ENCODE data around the gene IBSP.

Gene IBSP

GRCh38 chr4:87799301-87800113 lies at the start of gene IBSP:
Gene IBSP (plus strand): TSS chr4:87799554. CDS start chr4:87802362, 2,808 bp downstream.
- DNase-seq (ENCODE audit: low read depth): no peak

- DNase-seq (ENCODE audit: low read depth): no peak
Observed at GRCh38 chr4:87749883-87750282, 49.5 kb upstream of the IBSP start.

- no peak for DNase-seq (ENCODE audit: low read depth)
Observed at GRCh38 chr4:87758270-87758669, 41.1 kb upstream of the IBSP start.

GRCh38 chr4:87762311-87762710 lies 37.0 kb upstream of the IBSP start:
- DNase-seq (ENCODE audit: low read depth): no peak

- DNase-seq (ENCODE audit: low read depth): no peak
Observed at GRCh38 chr4:87781569-87781968, 17.8 kb upstream of the IBSP start.

GRCh38 chr4:87783781-87784180 lies 15.6 kb upstream of the IBSP start:
- DNase-seq (ENCODE audit: low read depth): no peak

- DNase-seq (ENCODE audit: low read depth): no peak
Observed at GRCh38 chr4:87785731-87786509, 13.4 kb upstream of the IBSP start.

GRCh38 chr4:87802858-87803257 lies 3.5 kb downstream of the IBSP start:
- DNase-seq (ENCODE audit: low read depth): no peak

GRCh38 chr4:87803421-87803820 lies 4.1 kb downstream of the IBSP start:
- DNase-seq (ENCODE audit: low read depth): no peak

- DNase-seq (ENCODE audit: low read depth): no peak
Observed at GRCh38 chr4:87804871-87805270, 5.5 kb downstream of the IBSP start.

- no peak for DNase-seq (ENCODE audit: low read depth)
Observed at GRCh38 chr4:87805971-87806370, 6.6 kb downstream of the IBSP start.

GRCh38 chr4:87806520-87806919 lies 7.2 kb downstream of the IBSP start:
- DNase-seq (ENCODE audit: low read depth): no peak

- no peak for DNase-seq (ENCODE audit: low read depth)
Observed at GRCh38 chr4:87807402-87807801, 8.0 kb downstream of the IBSP start.

- DNase-seq (ENCODE audit: low read depth): no peak
Observed at GRCh38 chr4:87811977-87812376, 12.6 kb downstream of the IBSP start.

- no peak for DNase-seq (ENCODE audit: low read depth)
Observed at GRCh38 chr4:87819281-87819919, 20.0 kb downstream of the IBSP start.

GRCh38 chr4:87823200-87823599 lies 23.8 kb downstream of the IBSP start:
- no peak for DNase-seq (ENCODE audit: low read depth)

GRCh38 chr4:87823724-87824123 lies 24.4 kb downstream of the IBSP start:
- no peak for DNase-seq (ENCODE audit: low read depth)

GRCh38 chr4:87824352-87824751 lies 25.0 kb downstream of the IBSP start:
- DNase-seq (ENCODE audit: low read depth): no peak

GRCh38 chr4:87832669-87833068 lies 33.3 kb downstream of the IBSP start, which contains the start of gene MEPE:
Gene MEPE (plus strand): TSS chr4:87832969. CDS start chr4:87834715, 1,746 bp downstream.
- DNase-seq (ENCODE audit: low read depth): no peak

GRCh38 chr4:87834401-87834800 lies 35.0 kb downstream of the IBSP start:
- no peak for DNase-seq (ENCODE audit: low read depth)

GRCh38 chr4:87835197-87835596 lies 35.8 kb downstream of the IBSP start:
- DNase-seq (ENCODE audit: low read depth): no peak

- no peak for DNase-seq (ENCODE audit: low read depth)
Observed at GRCh38 chr4:87835743-87836142, 36.4 kb downstream of the IBSP start.

GRCh38 chr4:87838205-87838604 lies 38.9 kb downstream of the IBSP start:
- no peak for DNase-seq (ENCODE audit: low read depth)
